Ovary (tissue), 3 donors: ENCODE measurements around the gene HS3ST6.
"Not testable (repeated sequence)": the region's sequence is repeated elsewhere in the genome, so short reads cannot be mapped to it uniquely, and the experiment has no call there.

Experiments used
- POLR2A ChIP-seq: fragments of 450-650 bp; IDR thresholded peaks from one replicate; pipeline ENCODE4 v1.6.1; 2017; ENCODE audit warnings: antibody characterized with exemption, mild to moderate bottlenecking, moderate library complexity
- TF ChIP-seq, protein P1 (sequence below), 3 donors: fragments of 450-650 bp in 2 of 3; fragments of 200-600 bp in 1 of 3; IDR thresholded peaks; one replicate each; pipeline versions ENCODE4 v1.5.1 to v1.8.0; 2016 to 2022; ENCODE audit warnings: antibody characterized with exemption in 3 of 3, mild to moderate bottlenecking in 1 of 3
- donor health status: DM: no; HTN: no; CAD: no.

GRCh38 chr16:1958143-1958491 lies 39.9 kb upstream of the HS3ST6 start:
- TF ChIP-seq, protein P1, sequence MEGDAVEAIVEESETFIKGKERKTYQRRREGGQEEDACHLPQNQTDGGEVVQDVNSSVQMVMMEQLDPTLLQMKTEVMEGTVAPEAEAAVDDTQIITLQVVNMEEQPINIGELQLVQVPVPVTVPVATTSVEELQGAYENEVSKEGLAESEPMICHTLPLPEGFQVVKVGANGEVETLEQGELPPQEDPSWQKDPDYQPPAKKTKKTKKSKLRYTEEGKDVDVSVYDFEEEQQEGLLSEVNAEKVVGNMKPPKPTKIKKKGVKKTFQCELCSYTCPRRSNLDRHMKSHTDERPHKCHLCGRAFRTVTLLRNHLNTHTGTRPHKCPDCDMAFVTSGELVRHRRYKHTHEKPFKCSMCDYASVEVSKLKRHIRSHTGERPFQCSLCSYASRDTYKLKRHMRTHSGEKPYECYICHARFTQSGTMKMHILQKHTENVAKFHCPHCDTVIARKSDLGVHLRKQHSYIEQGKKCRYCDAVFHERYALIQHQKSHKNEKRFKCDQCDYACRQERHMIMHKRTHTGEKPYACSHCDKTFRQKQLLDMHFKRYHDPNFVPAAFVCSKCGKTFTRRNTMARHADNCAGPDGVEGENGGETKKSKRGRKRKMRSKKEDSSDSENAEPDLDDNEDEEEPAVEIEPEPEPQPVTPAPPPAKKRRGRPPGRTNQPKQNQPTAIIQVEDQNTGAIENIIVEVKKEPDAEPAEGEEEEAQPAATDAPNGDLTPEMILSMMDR (IDR thresholded peaks at IDR 0.05): not testable (repeated sequence)
- TF ChIP-seq POLR2A: not testable (repeated sequence)
